ENCODE results near the gene C1QC. TPM values are rescaled to one million over a fixed set of nuclear protein-coding genes. Genes with fewer than 3 reads are reported as not detected.
A peak's percentile ranks its signal among the peaks of the same experiment; 100 is the strongest.

C1QC gene
- total RNA-seq, 1 experiment from 2014 or later = not detected

GRCh38 chr1:22680726-22681125, 37.3 kb downstream of the C1QC start:
- no peak for DNase-seq (ENCODE audit: low read depth)

- no peak for DNase-seq (ENCODE audit: low read depth)
Measured at GRCh38 chr1:22681556-22682276, 38.3 kb downstream of the C1QC start.

GRCh38 chr1:22683547-22683946, 40.1 kb downstream of the C1QC start:
- no peak for DNase-seq (ENCODE audit: low read depth)

DNA sequence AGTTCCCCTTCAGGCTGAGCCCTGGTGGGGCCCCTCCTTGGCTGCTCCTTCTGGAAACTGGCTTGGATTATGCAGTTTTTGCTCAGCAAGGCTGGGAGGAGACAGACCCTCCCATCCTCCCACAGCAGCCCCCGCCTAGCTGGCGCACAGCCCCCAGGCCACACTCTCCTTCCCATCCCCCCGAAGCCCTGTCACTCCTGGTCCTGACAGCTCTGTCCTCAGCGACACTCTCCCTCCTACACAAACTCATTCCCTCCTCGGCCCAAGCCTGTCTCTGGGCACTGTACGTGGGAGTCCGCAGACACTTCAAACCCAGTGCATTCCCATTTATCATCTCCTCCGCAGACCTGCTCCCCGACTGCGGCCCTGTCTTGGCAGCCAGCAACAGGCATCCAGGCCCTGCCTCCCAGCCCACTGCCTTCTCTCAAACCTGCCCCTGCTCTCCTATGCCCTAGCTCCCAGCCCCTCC, 42.2 kb downstream of the C1QC start:
- no peak for DNase-seq (ENCODE audit: low read depth)

DNA sequence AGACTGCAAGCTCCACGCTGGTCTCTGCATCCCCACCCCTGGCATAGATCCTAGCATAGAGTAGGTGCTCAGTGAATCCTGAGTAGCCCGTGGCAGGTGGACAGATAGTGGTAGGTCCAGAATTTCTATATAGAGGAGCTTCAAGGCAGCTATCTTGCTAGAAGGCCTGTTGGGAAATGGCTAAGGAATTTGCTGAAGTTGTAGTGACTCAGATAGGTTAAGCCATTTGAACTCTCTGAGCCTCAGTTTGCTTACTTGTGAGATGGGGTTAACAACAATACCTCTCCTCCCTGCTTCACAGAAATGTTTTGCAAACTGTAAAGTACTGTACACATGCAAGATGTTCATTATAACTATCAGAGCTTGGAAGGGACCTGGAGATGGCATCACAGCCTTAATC, 43.8 kb downstream of the C1QC start:
- DNase-seq (ENCODE audit: low read depth) = no peak

DNA sequence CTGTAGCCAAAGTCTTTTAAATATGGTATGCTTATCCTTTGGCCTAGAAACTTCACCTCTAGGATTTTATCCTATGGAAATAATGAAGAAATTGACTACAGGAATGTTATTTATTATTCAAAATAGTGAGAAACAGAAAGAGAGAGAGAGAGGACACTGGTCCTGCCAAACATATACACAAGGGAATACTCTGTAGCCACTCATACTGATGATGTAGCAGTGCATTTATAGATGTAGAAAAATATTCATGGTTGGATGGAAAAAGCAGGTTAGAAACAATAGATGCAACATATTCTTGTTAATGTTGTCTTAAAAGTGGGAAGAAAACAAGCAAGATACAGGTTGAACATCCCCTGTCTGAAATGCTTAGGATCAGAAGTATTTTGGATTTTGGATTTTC, 45.0 kb downstream of the C1QC start:
- no peak for DNase-seq (ENCODE audit: low read depth)

- DNase-seq (ENCODE audit: low read depth) = peak; percentile 88
Measured at GRCh38 chr1:22689505-22689904, 46.1 kb downstream of the C1QC start.

- no peak for DNase-seq (ENCODE audit: low read depth)
Measured at GRCh38 chr1:22691031-22691753, 47.8 kb downstream of the C1QC start.

DNA sequence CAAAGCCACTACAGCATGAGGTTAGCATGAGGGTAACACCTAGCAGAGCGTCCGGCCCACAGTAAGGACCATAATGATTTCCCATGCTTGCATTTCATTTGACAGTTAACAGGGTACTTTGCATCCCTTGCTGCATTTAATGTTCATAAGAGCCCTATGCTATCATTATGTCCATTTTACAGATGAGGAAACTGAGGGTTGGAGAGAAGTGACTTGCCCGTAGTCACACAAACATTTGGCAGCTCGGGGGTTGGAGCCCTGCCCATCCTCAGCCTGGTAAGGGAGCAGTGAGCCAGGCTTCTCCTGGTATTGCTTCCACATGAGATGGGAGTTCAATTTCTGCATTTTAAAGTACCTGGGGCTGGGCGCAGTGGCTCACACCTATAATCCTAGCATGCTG, 50.7 kb downstream of the C1QC start:
- no peak for DNase-seq (ENCODE audit: low read depth)

DNA sequence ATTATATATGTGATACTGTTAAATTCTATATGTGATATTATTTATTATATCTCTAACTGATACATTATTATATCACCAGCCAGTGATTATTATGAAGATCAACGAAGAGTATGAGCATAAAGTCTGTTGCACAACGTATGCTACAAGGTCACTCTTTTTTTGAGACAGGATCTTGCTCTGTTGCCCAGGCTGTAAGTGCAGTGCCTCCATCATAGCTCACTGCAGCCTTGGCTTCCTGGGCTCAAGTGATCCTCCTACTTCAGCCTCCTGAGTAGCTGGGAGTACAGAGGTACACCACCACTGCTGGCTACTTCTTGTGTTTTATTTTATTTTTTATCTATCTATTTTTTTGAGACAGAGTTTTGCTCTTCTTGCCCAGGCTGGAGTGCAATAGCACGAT, 53.2 kb downstream of the C1QC start:
- no peak for DNase-seq (ENCODE audit: low read depth)

Other genes with a start within 250 kb of the C1QC start
- 11.1 and 11.4 TPM in 2 replicates for gene ZBTB40, start 191.8 kb upstream of the C1QC start, total RNA-seq (2014; rRNA removed; shearing (Covaris generic))
- not detected in 2 replicates for gene EPHA8, start 80.1 kb upstream of the C1QC start, total RNA-seq (2014; rRNA removed; shearing (Covaris generic))
- not detected in 2 replicates for gene C1QA, start 7.0 kb upstream of the C1QC start, total RNA-seq (2014; rRNA removed; shearing (Covaris generic))
- not detected in 2 replicates for gene C1QB, start 9.6 kb downstream of the C1QC start, total RNA-seq (2014; rRNA removed; shearing (Covaris generic))
- 1.4 and 2.3 TPM in 2 replicates for gene EPHB2, start 67.2 kb downstream of the C1QC start, total RNA-seq (2014; rRNA removed; shearing (Covaris generic))